Mesangial cell (primary cell): ENCODE data around the gene ZNF524. TPM values are rescaled to one million over a fixed set of nuclear protein-coding genes. Genes with fewer than 3 reads are reported as not detected.

Experiments used
- total RNA-seq: library from RNA; depleted of rRNA; stranded (reverse); fragments of >200 nt; gene quantifications from 2 replicates; pipeline ENCODE4 v1.2.3, GENCODE V29; 2015

ZNF524 gene
- 18.4 and 25.5 TPM in 2 replicates for total RNA-seq

GRCh38 chr19:55599842-55600661 is at the start of gene ZNF524:
Gene ZNF524 (plus strand): TSS chr19:55600288. CDS start chr19:55602113, 1,825 bp downstream.

GRCh38 chr19:55580628-55581144 is 19.4 kb upstream of the ZNF524 start, which contains the start of gene ZNF579:
Gene ZNF579 (minus strand): TSS chr19:55580848. CDS start chr19:55579639, 1,209 bp downstream.

GRCh38 chr19:55599468-55599841 is 633 bp upstream of the ZNF524 start, which contains the start of gene FIZ1:
Gene FIZ1 (minus strand): TSS chr19:55599517. CDS start chr19:55597865, 1,652 bp downstream.

GRCh38 chr19:55605637-55606470 is 5.8 kb downstream of the ZNF524 start, which contains the start of gene ZNF865:
Gene ZNF865 (plus strand): TSS chr19:55605647. CDS start chr19:55613619, 7,972 bp downstream.

GRCh38 chr19:55624109-55625003 is 24.3 kb downstream of the ZNF524 start, which contains the start of gene ZNF784:
Gene ZNF784 (minus strand): TSS chr19:55624566. CDS start chr19:55624561, 5 bp downstream.

GRCh38 chr19:55640577-55641425 is 40.7 kb downstream of the ZNF524 start, which contains the start of gene ZNF580:
Gene ZNF580 (plus strand): TSS chr19:55641002. CDS start chr19:55642509, 1,507 bp downstream.

GRCh38 chr19:55643003-55643886 is 43.2 kb downstream of the ZNF524 start, which contains the start of gene ZNF581:
Gene ZNF581 (plus strand): TSS chr19:55643649. CDS start chr19:55644572, 923 bp downstream.

GRCh38 chr19:55647732-55648584 is 47.9 kb downstream of the ZNF524 start, which contains the start of gene CCDC106:
Gene CCDC106 (plus strand): TSS chr19:55648212. CDS start chr19:55649047, 835 bp downstream.

Other genes with a start within 250 kb of the ZNF524 start
- gene COX6B2, start 245.6 kb upstream of the ZNF524 start, total RNA-seq = 1.0 TPM in 1 of 2 replicates, not detected in the other
- 0.13 TPM in 1 of 2 replicates, not detected in the other for gene GARIN5B, start 237.0 kb upstream of the ZNF524 start, total RNA-seq
- gene IL11, start 229.8 kb upstream of the ZNF524 start, total RNA-seq = 3.3 and 25.3 TPM in 2 replicates
- 1.8 TPM in 1 of 2 replicates, not detected in the other for gene TMEM190, start 223.5 kb upstream of the ZNF524 start, total RNA-seq
- 1.5 and 3.3 TPM in 2 replicates for gene TMEM238, start 216.0 kb upstream of the ZNF524 start, total RNA-seq
- gene RPL28, start 214.4 kb upstream of the ZNF524 start, total RNA-seq = 446 and 474 TPM in 2 replicates
- 61.7 and 400 TPM in 2 replicates for gene UBE2S, start 192.5 kb upstream of the ZNF524 start, total RNA-seq
- under 0.01 TPM in 1 of 2 replicates, not detected in the other for gene SHISA7, start 157.0 kb upstream of the ZNF524 start, total RNA-seq
- gene ISOC2, start 138.6 kb upstream of the ZNF524 start, total RNA-seq = 102 and 133 TPM in 2 replicates
- not detected in 2 replicates for gene C19orf85, start 135.5 kb upstream of the ZNF524 start, total RNA-seq
- gene ZNF628, start 123.7 kb upstream of the ZNF524 start, total RNA-seq = 8.8 and 19.0 TPM in 2 replicates
- gene NAT14, start 115.1 kb upstream of the ZNF524 start, total RNA-seq = 27.2 and 76.3 TPM in 2 replicates
- gene SSC5D, start 111.9 kb upstream of the ZNF524 start, total RNA-seq = 0.81 and 34.0 TPM in 2 replicates
- gene SBK2, start 63.2 kb upstream of the ZNF524 start, total RNA-seq = 2.4 and 7.9 TPM in 2 replicates
- 0.13 and 0.16 TPM in 2 replicates for gene SBK3, start 54.7 kb upstream of the ZNF524 start, total RNA-seq
- gene ZNF579, start 19.4 kb upstream of the ZNF524 start, total RNA-seq = 10.8 and 25.7 TPM in 2 replicates
- 6.0 and 8.5 TPM in 2 replicates for gene FIZ1, start 771 bp upstream of the ZNF524 start, total RNA-seq
- gene ZNF865, start 5.4 kb downstream of the ZNF524 start, total RNA-seq = 4.6 and 12.7 TPM in 2 replicates
- 3.7 and 6.7 TPM in 2 replicates for gene ZNF784, start 24.3 kb downstream of the ZNF524 start, total RNA-seq
- 24.8 and 59.3 TPM in 2 replicates for gene ZNF580, start 40.7 kb downstream of the ZNF524 start, total RNA-seq
- gene ZNF581, start 43.4 kb downstream of the ZNF524 start, total RNA-seq = 23.1 and 60.6 TPM in 2 replicates
- gene CCDC106, start 47.9 kb downstream of the ZNF524 start, total RNA-seq = 10.6 and 30.8 TPM in 2 replicates
- 113 and 234 TPM in 2 replicates for gene U2AF2, start 54.7 kb downstream of the ZNF524 start, total RNA-seq
- 112 and 155 TPM in 2 replicates for gene EPN1, start 74.9 kb downstream of the ZNF524 start, total RNA-seq
- not detected in 2 replicates for gene NLRP9, start 138.1 kb downstream of the ZNF524 start, total RNA-seq
- not detected in 2 replicates for gene RFPL4A, start 158.8 kb downstream of the ZNF524 start, total RNA-seq
- not detected in 2 replicates for gene RFPL4AL1, start 168.8 kb downstream of the ZNF524 start, total RNA-seq
- gene NLRP11, start 231.7 kb downstream of the ZNF524 start, total RNA-seq = not detected in 2 replicates
- not detected in 2 replicates for gene NLRP4, start 236.3 kb downstream of the ZNF524 start, total RNA-seq